AG09319 (cell line): Measurements from ENCODE around the gene CHURC1.

Source experiments
- DNase-seq: peaks from one replicate; pipeline ENCODE4 v3.0.0-alpha.2; 2010; ENCODE audit warnings: low read depth; ENCODE audit errors: extremely low read depth
- CTCF ChIP-seq: IDR thresholded peaks from 2 replicates; pipeline ENCODE4 v1.5.1; 2011; ENCODE audit warnings: low read depth, mild to moderate bottlenecking, inconsistent platforms, low read length, moderate library complexity

The CHURC1 gene

DNA sequence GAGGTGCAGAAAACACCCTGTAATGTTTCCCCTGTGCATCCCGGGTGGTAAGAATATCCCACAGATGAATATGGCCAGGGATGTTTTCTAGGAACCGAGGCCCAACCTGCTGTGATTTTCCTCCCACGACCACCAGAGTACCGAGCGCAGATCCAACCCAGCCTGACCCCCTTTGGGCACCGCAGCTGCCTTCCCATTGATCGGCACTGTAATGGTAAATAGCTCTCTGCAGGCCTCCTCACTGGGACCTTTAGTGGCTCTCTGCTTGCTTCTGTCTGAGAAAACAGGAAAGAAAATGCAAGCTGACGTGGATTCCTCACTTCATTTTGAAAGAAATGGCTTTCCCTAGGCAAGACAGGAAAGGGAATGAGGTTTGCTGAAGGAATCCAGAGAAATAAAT is 60.3 kb downstream of the CHURC1 start:
- no peak for TF ChIP-seq CTCF
- DNase-seq: no peak

- DNase-seq: no peak
- TF ChIP-seq CTCF: no peak
These were observed 65.2 kb downstream of the CHURC1 start for GRCh38 chr14:64979336-64980074.

- TF ChIP-seq CTCF: peak; percentile 59
- DNase-seq: peak; percentile 16
These were observed 69.4 kb downstream of the CHURC1 start for GRCh38 chr14:64983439-64984310.
